ENCODE results near the gene SEC14L6. TPM values are rescaled to one million over a fixed set of nuclear protein-coding genes. Genes with fewer than 3 reads are reported as not detected.

SEC14L6 gene
- total and polyA plus RNA-seq, 9 of the 15 experiments (the other 6 are each of a cell fraction or from before 2014, with no cell fraction given) = 0.29 to 6.1 (median 1.9) TPM

DNA sequence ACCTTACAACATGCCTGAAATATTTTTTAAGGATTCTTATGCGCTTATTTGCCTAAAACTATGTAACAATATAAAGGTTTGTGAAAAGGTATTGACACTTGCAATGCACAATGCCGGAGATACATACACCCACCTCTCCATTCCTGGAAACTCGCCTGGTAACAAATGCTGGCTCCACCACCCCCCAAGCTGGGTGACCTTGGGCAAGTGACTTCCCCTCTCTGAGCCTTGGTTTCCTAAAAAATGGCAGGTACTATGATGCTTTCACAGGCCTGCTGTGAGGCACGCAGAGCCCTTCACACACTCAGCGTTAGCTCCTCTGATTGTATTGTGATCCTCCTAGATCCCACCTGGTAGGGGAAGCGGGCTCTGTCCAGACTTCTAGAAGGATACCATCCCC is 25.7 kb upstream of the SEC14L6 start:
- no peak for ATAC-seq
- Histone ChIP-seq H3K4me1 (replicated peaks in 1 of 2; ENCODE audit: control insufficient read depth in 2 of 2, insufficient read depth in 2 of 2, low read length in 2 of 2) (peaks cover 0 to 12% of the 10 kb centered on the region in 2 experiments; a peak in 2 of 5 replicates), H3K79me2 (ENCODE audit: control insufficient read depth, insufficient read depth, low read length) (no peaks in the 10 kb centered on the region), H3K9me3 (replicated peaks; ENCODE audit: control insufficient read depth, insufficient read depth, low read depth, low read length) (no peaks in the 10 kb centered on the region), H3K9ac (ENCODE audit: insufficient read depth in 1 of 2, low read depth in 2 of 2, low read length in 2 of 2) (no peak overlapping the region), H2AFZ (ENCODE audit: low read depth, low read length) (no peak overlapping the region), H3K4me3 (no peak overlapping the region), H3K36me3 (ENCODE audit: control insufficient read depth, insufficient read depth, low read length) (peaks cover 19% of the 10 kb centered on the region; the same call in 1 of the 3 replicates), H3K9me1 (ENCODE audit: control insufficient read depth, insufficient read depth, low read length) (no peaks in the 10 kb centered on the region), H3K4me2 (ENCODE audit: insufficient read depth, low read length) (no peak overlapping the region), H4K20me1 (replicated peaks; ENCODE audit: control insufficient read depth, insufficient read depth, low read length) (no peaks in the 10 kb centered on the region; the same call in none of the 2 replicates), H3K27me3 (ENCODE audit: control insufficient read depth in 2 of 2, insufficient read depth in 2 of 2, low read length in 2 of 2) (peaks cover 0 to 17% of the 10 kb centered on the region in 2 experiments; a peak in 3 of 5 replicates), H3K27ac (ENCODE audit: extremely low read depth, low read depth, low read length) (no peak overlapping the region)
- in situ Hi-C loops (cut with MboI) (no loop called here), intact Hi-C loops (cut with micrococcal nuclease) (no loop called here)
- POLR2A ChIA-PET = interaction anchor here (0.7 to 2.1 kb wide), 4 partner anchors 8 to 25 kb away, joined by 3 to 6 read pairs (median 4); no protein-coding TSS in a partner anchor
- peak; percentile 63 for TF ChIP-seq ZFP36 (IDR thresholded peaks at IDR 0.05; ENCODE audit: low read depth, low read length, partially characterized antibody)
- no peak for TF ChIP-seq PCBP2 (IDR thresholded peaks at IDR 0.05; ENCODE audit: low read depth, low read length, poor library complexity, severe bottlenecking)
- no peak for TF ChIP-seq NONO (IDR thresholded peaks at IDR 0.05; ENCODE audit: low read depth in 2 of 2, low read length in 1 of 2)
- 0 out of 4 replicates have a peak, but pooled peaks of 1 of the 2 experiments have one; percentile 18 for TF ChIP-seq KDM1A (IDR thresholded peaks at IDR 0.05)
- no TSS peak for BruUV-seq (replicated peaks)
- CTCF ChIA-PET (ENCODE audit: low intra/inter-chr PET ratio) = no interaction called here
- no peak for FAIRE-seq
- 28% methylated on average over 6 of the region's 6 CpGs for WGBS (ENCODE audit: insufficient coverage, low coverage, missing lambda C conversion rate)
- DNase-seq (ENCODE audit: extremely low read depth in 1 of 4, low spot score in 3 of 4) = no peak

DNA sequence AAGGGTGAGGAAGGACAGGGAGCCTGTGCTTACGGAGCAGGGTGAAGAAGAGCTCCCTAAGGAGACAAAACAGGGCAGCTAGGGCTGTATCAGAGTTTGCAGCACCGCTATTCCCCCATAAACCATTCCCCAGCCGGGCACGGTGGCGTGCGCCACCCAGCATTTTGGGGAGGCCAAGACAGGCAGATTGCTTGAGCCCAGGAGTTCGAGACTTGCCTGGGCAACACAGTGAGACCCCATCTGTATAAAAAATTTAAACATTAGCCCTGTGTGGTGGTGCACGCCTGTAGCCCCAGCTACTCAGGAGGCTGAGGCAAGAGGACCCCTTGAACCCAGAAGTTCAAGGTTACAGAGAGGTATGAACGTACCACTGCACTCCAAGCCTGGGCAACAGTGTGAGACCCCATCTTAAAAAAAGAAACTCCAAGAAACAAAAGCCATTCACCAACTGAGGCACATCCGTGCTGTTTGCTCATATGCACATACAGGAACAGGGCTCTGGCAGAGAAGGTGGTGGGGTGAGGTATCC is 23.2 kb upstream of the SEC14L6 start:
- H3K4me3 ChIP-seq = no peak overlapping the region
- intact Hi-C loops (cut with micrococcal nuclease) (no loop called here), in situ Hi-C loops (cut with MboI) (no loop called here)
- H2AFZ ChIP-seq (ENCODE audit: low read depth, low read length) = no peak overlapping the region
- H3K9me1 ChIP-seq (ENCODE audit: control insufficient read depth, insufficient read depth, low read length) = no peaks in the 10 kb centered on the region
- 19% methylated on average over 9 of the region's 10 CpGs for WGBS (ENCODE audit: insufficient coverage, low coverage, missing lambda C conversion rate)
- TF ChIP-seq ZNF121 (CRISPR knock-in tag; conservative IDR thresholded peaks at IDR 0.05) (peak; percentile 72), SMARCE1 (IDR thresholded peaks at IDR 0.05) (no peak)
- H4K20me1 ChIP-seq (replicated peaks; ENCODE audit: control insufficient read depth, insufficient read depth, low read length) = no peaks in the 10 kb centered on the region; the same call in none of the 2 replicates
- H3K27ac ChIP-seq (ENCODE audit: extremely low read depth, low read depth, low read length) = no peak overlapping the region
- CTCF ChIA-PET (ENCODE audit: low intra/inter-chr PET ratio) = no interaction called here
- no peak for DNase-seq (ENCODE audit: extremely low read depth in 1 of 4, low spot score in 3 of 4)
- H3K36me3 ChIP-seq (ENCODE audit: control insufficient read depth, insufficient read depth, low read length) = no peaks in the 10 kb centered on the region
- H3K4me1 ChIP-seq (replicated peaks in 1 of 2; ENCODE audit: control insufficient read depth in 2 of 2, insufficient read depth in 2 of 2, low read length in 2 of 2) = peaks cover 0 to 8% of the 10 kb centered on the region in 2 experiments; a peak in 2 of 5 replicates
- BruUV-seq (replicated peaks) = no TSS peak
- H3K79me2 ChIP-seq (ENCODE audit: control insufficient read depth, insufficient read depth, low read length) = no peaks in the 10 kb centered on the region
- peaks cover 0 to 17% of the 10 kb centered on the region in 2 experiments; a peak in 3 of 5 replicates for H3K27me3 ChIP-seq (ENCODE audit: control insufficient read depth in 2 of 2, insufficient read depth in 2 of 2, low read length in 2 of 2)
- no peak for FAIRE-seq
- no peak overlapping the region for H3K9ac ChIP-seq (ENCODE audit: insufficient read depth in 1 of 2, low read depth in 2 of 2, low read length in 2 of 2)
- POLR2A ChIA-PET = interaction anchor here (0.8 to 1.4 kb wide), 2 partner anchors 10 to 14 kb away, joined by 4 to 7 read pairs; no protein-coding TSS in a partner anchor
- H3K4me2 ChIP-seq (ENCODE audit: insufficient read depth, low read length) = no peak overlapping the region
- ATAC-seq = no peak
- H3K9me3 ChIP-seq (replicated peaks; ENCODE audit: control insufficient read depth, insufficient read depth, low read depth, low read length) = no peaks in the 10 kb centered on the region
